Lower leg skin (tissue), 4 donors: ENCODE measurements around the gene DMGDH. TPM values are rescaled to one million over a fixed set of nuclear protein-coding genes. Genes with fewer than 3 reads are reported as not detected.

ENCODE experiments used
- DNase-seq, 2 donors: peaks; one replicate each; pipeline ENCODE4 v3.0.0-alpha.2; 2019; ENCODE audit warnings: low spot score in 2 of 2
- H3K4me3 ChIP-seq: fragments of 200-600 bp; sonication (generic); 2 replicates; pipeline ENCODE4 v1.5.1; 2017; ENCODE audit warnings: mild to moderate bottlenecking, low read depth; ENCODE audit not compliant: poor library complexity, severe bottlenecking
- POLR2A ChIP-seq, 2 donors: fragments of 450-650 bp; IDR thresholded peaks; one replicate each; pipeline ENCODE4 v1.6.1; 2016 to 2017; ENCODE audit warnings: antibody characterized with exemption in 2 of 2, mild to moderate bottlenecking in 1 of 2, moderate library complexity in 1 of 2
- WGBS, 2 donors: methylation state at CpG; one replicate each; pipeline ENCODE4 v1.1.5; 2018; 5-methylcytosine and 5-hydroxymethylcytosine counted together
- intact Hi-C: fragments of 100-400 bp; cut with DNase I; formaldehyde crosslinking; loops from one replicate; pipeline ENCODE4 v1.15.0; 2023; ENCODE audit warnings: low total_unique reads
- total RNA-seq, 4 donors: library from RNA; depleted of rRNA; stranded (reverse); fragments of >200 nt; gene quantifications; one replicate each; pipeline ENCODE4 v1.1.0, GENCODE V29; 2016
- TF ChIP-seq, protein P1 (sequence below), 3 donors: fragments of 450-650 bp; IDR thresholded peaks; one replicate each; pipeline ENCODE4 v1.5.1; 2016; ENCODE audit warnings: antibody characterized with exemption in 3 of 3, mild to moderate bottlenecking in 3 of 3, moderate library complexity in 2 of 3

DMGDH gene
- total RNA-seq, 4 donors from 2014 or later = 0.42 to 1.0 (median 0.91) TPM; not detected in 1

DNA sequence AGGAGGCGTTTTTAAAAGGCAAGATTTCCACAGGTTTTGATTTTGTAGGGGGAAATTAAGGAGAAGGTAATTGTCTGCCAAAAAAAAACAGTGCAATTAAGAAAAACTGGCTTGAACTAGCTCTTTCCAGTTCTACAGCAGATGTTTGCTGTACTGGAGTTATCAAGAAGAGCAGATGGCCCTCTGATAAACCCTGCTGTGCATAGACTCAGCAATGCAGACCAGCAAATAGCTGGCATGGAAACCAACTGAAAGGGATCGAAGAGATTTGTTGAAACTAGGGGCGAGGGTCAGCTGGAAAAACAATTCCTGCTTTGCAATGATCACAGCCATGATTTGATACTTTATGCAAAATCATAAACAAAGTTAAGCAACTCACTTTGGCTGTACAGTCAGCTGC lies 24.3 kb upstream of the DMGDH start:
- no peak overlapping the region for H3K4me3 ChIP-seq
- DNase-seq = no peak
- no peak for TF ChIP-seq POLR2A (IDR thresholded peaks at IDR 0.05)
- TF ChIP-seq, protein P1, sequence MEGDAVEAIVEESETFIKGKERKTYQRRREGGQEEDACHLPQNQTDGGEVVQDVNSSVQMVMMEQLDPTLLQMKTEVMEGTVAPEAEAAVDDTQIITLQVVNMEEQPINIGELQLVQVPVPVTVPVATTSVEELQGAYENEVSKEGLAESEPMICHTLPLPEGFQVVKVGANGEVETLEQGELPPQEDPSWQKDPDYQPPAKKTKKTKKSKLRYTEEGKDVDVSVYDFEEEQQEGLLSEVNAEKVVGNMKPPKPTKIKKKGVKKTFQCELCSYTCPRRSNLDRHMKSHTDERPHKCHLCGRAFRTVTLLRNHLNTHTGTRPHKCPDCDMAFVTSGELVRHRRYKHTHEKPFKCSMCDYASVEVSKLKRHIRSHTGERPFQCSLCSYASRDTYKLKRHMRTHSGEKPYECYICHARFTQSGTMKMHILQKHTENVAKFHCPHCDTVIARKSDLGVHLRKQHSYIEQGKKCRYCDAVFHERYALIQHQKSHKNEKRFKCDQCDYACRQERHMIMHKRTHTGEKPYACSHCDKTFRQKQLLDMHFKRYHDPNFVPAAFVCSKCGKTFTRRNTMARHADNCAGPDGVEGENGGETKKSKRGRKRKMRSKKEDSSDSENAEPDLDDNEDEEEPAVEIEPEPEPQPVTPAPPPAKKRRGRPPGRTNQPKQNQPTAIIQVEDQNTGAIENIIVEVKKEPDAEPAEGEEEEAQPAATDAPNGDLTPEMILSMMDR (IDR thresholded peaks at IDR 0.05) = no peak
- 58 to 79% methylated on average over 3 of the region's 3 CpGs for WGBS, 2 donors
- intact Hi-C loops = no loop called here

DNA sequence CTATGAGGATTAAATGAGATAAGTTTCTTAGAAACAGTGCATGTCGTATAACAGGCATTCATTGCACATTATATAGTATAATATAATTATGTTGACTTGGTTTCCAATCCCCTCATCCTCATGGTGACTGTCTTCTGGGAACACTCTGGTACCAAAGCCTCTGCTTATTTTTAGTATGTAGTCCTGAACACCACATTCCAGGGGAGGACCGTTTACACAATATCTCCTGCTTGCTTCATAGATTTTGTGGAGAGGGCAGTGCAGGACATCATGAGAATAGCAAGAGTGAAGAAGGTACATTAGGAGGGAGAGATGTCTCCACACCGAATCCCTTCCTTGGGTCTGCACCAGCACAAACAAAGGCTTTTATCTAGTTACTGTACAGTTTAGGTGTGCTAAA lies 21.6 kb upstream of the DMGDH start:
- intact Hi-C loops = no loop called here
- no peak overlapping the region for H3K4me3 ChIP-seq
- WGBS, 2 donors = 63 to 78% methylated on average over 3 of the region's 3 CpGs
- TF ChIP-seq, protein P1 (IDR thresholded peaks at IDR 0.05) = no peak
- DNase-seq = no peak

DNA sequence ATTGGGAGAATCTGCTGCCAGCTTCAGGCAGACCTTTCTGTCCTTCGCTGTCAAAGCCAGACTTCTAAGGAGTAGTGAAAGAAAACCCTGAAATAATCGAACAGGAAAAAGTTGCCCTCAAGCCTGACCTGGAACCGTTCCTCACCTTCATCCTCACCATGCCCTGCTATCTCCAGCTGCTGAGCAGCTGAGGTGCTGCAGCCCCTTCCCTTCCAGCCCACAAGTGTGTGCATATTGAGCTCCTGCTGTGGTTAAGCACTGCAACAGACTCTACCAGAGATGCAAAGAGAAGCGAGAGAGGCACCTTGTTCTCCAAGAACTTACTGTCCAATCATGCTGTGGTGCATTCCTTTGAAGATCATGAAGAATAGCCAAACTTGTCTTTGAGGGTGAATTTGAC lies 19.0 kb upstream of the DMGDH start:
- intact Hi-C loops = no loop called here
- 85 to 86% methylated on average over 4 of the region's 4 CpGs for WGBS, 2 donors
- DNase-seq = no peak
- TF ChIP-seq POLR2A (IDR thresholded peaks at IDR 0.05) = no peak
- TF ChIP-seq, protein P1 (IDR thresholded peaks at IDR 0.05) = no peak
- no peak overlapping the region for H3K4me3 ChIP-seq

DNA sequence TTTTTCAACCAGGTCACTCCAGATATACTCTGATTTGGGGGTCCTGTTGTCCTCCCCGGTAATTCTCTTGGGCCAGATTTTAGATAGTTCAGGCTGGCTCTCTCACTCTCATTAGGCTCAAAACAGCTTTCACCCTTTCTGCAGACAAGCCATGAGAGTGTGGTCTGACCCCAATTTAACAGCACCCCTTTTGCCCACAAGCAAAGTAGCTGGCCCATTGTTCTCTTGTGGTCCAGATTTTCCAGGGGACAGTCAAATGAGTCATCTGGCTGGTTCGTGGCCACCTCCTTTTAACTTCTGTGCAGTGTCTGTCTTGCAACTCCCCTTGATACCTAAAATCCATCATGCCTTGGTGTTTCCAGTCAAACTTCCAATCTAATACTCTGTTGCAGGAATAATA lies 16.6 kb upstream of the DMGDH start:
- no peak for DNase-seq
- 75 to 76% methylated on average over 2 of the region's 2 CpGs for WGBS, 2 donors
- intact Hi-C loops = no loop called here
- TF ChIP-seq, protein P1 (IDR thresholded peaks at IDR 0.05) = no peak
- no peak for TF ChIP-seq POLR2A (IDR thresholded peaks at IDR 0.05)
- H3K4me3 ChIP-seq = no peak overlapping the region

DNA sequence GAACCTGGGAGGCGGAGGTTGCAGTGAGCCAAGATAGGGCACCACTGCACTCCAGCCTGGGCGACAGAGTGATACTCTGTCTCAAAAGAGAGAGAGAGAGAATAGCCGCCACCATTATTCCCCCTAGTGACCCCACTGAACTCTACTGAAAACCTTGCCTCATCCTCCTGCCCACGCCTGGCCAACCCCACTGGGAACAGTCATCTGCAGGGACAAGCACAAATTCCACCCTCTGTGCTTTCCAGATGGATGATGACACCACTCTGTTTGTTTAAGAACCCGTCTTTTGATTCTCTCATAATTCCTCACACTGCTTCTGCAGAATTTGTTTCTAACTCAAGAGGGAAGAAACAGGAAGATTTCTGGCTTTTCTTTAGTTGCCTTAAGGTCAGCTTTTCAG lies 12.3 kb upstream of the DMGDH start:
- no peak overlapping the region for H3K4me3 ChIP-seq
- DNase-seq = no peak
- intact Hi-C loops = no loop called here
- 92 to 95% methylated on average over 5 of the region's 5 CpGs for WGBS, 2 donors
- TF ChIP-seq, protein P1 (IDR thresholded peaks at IDR 0.05) = no peak
- TF ChIP-seq POLR2A (IDR thresholded peaks at IDR 0.05) = no peak

DNA sequence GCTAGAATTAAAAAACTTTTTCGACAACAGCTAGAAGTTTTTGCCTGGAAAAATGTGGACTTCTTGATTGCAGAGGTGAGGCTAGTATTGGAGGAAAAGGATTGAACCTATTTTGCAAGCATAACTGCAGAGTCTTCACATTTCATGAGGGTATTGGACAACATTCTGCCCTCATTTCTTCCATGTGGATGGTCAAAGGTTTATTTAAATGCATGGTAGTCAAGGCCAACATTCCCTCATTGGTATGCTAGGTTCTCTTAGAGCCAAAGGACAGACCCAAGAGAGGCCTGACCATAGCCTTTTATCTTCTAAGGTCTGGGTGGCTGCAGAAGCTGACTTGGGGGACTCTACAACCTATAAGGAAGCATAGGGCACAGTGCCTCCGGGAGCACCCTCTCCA lies 11.3 kb upstream of the DMGDH start:
- no peak overlapping the region for H3K4me3 ChIP-seq
- intact Hi-C loops = no loop called here
- DNase-seq = no peak
- TF ChIP-seq POLR2A (IDR thresholded peaks at IDR 0.05) = no peak
- TF ChIP-seq, protein P1 (IDR thresholded peaks at IDR 0.05) = no peak
- WGBS, 2 donors = 92 to 96% methylated on average over 2 of the region's 2 CpGs
